GDM1 (cell line): Measurements from ENCODE around the gene FOCAD.

Experiments
- DNase-seq: peaks from one replicate; lab custom pipeline; 2025; lab: John Stamatoyannopoulos, UW

FOCAD gene

DNA sequence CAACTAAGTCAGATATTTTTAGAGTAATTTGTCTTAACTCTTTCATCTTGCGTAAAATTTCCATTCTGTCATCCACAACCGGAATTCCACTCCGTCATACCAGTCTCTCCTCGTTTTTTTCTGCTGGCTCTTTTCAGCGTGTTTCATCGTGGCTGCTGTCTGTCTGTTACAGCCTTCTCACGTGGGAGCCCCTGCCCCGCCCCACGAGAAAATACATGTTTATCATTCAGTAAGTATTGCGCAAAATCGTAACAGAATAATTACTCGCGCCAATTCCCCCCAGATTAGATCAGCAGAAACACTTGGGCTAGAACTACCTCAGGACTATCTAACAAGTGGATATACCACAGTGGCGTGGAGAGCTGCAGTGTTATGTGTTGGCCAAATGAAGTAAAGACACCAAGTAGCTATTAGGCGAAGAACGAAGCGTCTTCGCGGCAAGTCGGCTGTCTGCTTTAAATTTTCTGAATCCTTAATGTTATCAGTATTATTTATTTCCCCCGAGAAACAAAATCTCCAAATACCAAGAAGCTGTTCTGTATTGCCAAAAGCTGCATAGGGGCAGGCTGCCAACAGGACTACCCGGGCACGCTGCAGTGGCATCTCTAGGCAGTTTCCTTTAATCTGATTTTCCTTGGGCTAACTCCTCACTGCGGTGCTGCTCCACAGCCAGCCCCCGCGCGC is 566 bp upstream of the FOCAD start:
- no peak for DNase-seq

DNA sequence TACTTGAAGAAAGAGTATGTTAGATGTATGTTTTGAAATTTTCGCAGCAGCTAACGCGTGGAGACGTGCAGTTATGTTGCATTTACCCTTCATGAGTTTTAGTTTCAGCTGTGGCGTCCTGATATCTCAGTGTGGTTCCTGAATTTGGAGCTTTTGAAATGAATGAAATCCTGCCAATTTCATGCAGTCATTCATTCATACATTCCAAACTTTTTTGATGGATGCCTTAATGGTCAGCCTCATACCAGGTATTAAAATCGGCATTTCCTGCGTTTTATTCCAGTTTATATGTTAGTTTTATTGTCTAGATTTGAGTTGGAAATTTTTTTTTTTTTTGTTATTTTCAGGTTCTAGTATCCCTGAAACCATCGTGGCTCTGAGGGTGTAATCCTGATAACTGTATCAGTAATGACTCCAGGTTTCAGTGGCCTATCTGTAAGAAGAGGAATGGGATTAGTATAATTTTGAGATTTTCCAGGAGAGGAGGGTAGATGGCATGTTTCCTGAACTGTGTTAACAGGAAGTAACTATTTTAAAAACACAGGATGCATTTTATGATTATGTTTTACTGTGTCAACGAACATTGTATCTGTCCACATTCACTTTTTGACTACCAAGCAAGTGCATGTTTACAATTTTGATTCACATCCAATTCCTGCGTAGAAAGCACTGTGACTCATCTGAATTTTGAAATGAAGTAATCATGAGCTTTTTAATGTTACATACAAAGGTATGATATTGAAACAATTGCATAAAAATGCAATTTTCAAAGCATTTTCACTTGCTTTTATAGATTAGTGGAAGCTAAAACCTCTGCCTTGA is 1.0 kb downstream of the FOCAD start:
- DNase-seq = no peak

DNA sequence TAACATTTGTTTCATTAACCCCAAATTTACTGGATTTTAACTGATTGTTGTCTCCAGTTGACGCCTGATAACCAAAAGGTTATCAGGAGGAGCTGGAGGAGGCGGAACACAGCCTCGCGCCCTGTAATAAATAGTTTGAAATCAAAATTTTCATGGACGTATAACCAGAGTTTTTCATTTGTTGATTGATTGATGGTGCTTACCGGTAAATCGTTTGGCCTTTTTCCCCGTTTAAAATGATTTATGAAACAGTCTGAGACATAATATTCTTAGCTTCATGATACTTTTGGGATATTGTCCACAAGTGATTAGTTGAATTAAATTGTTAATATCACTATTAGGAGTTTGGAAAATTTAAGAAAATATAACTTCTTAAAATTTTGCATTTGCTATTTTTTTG is 1.7 kb downstream of the FOCAD start:
- no peak for DNase-seq

DNA sequence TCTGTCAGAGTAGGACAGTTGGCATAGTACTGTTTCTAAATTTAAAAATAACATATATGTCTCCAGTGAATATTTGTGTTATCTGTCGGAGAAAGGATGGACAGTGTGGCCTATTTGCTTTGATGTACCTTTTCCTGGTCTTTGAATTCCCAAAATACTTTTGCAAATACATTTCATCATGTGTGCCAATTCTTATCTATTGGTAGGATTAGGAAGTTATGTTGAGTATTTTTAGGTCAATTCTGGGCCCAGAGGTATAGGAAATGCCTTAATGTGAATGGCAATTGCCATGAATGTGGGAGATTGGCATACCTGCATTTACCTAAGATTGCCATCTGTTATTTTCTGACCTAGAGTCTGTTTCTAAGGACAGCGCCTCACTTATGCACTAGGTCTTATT is 5.8 kb downstream of the FOCAD start:
- no peak for DNase-seq

DNA sequence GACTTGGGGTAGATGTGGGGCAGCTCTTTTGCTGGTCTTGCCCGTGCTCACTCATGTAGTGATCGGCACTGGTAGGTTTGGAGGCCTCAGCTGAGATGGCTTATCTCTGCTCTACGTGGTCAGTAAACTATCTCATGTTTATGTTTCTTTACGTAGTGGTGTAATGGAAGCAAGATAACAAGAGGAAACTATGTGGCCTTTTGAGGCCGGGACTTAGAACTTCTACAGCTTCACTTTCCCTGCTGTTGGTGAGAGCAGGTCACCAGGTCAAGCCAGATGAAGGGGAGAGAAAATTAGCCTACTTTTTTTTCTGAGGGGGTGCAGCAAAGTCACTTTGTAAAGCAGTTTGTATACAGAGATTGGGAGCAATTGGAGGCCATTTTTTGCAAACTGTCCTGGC is 8.5 kb downstream of the FOCAD start:
- no peak for DNase-seq

DNA sequence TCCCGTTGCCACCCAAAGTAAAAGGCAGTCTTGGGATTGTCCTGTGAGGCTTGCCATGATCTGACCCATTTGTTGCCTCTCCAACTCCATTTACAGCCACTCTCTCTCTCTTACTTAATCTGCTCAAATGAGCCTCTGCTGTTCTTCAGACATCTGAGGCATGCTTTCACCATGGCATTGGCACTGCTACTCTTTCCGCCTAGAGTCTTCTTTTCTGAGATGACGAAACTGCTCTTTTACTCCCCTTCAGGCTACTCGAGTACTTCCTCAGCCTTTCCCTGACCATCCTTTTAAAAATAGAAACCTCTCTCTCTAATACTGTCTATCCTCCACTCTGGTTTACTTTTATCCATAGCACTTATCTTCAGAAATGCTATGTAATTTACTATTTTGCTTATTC is 9.0 kb downstream of the FOCAD start:
- DNase-seq = no peak

DNA sequence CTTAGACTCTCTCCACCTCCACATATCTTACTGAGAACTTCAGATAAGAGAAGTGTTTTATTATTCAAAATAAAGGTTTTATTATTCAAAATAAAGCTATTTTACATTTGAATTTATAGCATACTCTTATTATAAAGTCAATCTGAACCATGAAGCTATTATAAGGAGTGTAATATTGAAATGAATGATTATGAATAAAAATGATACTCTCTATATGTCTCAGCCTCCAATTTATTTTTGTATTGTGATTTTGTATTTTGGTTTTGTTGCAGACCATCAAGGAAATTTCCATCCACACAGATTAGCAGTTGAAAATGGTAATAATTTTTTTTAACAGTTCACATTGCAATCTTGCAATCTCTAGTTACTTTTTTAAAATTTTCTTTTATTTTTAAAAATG is 10.2 kb downstream of the FOCAD start:
- DNase-seq = no peak

DNA sequence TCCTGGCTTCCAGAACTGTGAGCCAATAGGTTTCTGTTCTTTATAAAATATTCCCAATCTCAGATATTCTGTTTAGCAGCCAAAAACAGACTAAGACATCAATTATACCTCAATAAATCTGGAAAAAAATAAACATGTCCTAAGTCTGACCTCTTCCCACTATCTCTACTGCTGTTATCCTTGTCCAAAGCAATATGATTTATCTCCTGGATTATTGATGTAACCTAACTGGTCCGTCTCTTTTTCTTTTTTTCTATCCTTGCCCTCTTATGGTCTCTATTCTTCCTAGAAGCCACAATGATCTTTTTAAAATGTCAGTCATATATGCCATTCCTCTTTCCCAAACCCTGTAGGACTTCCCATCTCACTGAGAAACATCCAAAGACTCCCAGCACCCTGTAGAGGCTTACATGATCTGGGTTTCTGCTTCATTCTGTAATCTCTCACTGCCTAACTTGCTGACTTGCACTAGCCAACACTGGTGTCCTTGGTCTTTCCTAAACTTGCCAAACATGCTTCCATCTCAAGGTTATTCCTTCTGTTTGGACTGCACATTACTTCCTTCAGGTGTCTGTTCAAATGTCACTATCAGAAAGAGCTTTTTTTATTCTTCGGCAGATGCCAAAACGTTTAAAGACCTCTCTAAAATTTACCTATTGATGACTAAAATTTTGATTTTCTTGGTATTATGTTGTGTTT is 13.1 kb downstream of the FOCAD start:
- DNase-seq = no peak

DNA sequence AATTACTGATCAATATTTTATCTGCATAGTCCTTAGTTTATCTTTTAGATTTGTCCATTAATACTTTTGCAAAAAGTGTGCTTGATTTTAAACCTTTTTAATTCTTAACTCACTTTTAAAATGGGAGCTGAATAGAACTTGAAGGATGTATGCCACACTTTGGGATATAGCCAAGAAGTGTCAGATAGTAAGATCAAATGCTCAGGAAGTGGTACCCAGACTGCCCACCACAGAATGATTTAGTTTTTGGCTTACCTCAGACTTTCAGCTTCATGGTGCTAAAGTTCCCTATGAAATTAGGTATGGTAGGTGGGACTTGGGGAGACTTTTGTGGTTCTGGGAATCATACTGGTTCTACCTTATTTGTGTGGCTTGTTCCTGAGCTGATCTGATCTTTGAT is 14.7 kb downstream of the FOCAD start:
- peak; percentile 31 for DNase-seq

DNA sequence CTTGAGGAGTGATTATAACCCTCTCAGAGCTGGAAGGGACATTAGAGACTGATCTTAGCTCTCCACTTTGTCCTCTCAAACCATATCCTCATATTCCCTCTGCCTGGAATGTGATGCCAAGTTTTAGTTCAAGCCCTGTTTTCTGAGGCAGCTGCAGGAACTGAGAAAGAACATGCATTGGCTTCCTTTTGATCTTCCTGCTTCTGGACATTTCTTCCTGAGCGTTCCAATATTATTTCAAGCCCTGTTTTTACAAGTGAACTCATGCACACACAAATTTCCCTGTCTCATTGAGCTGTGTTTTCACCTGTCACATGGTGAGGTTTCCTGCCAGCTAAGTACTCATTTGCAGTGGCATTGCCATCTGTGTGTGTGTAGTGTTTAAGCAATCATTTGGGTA is 17.0 kb downstream of the FOCAD start:
- DNase-seq = no peak

DNA sequence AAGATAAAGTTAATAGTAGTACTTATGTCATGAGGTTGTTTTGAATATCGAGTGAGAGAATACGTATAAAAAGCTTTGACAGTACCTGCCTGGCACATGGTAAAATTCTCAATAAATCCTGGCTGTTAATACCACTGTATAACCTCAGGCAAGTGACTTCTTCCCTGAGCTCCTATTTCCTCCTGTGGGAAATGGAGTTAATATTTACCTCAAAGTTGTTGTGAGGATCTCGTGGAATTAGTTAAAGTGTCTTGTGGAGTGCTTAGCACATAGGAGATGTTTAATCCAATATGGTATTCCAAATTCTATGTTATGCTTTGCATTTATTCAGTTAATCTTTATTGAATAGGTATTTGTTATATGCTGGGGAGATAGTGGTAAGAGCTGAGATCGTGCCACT is 18.5 kb downstream of the FOCAD start:
- no peak for DNase-seq

DNA sequence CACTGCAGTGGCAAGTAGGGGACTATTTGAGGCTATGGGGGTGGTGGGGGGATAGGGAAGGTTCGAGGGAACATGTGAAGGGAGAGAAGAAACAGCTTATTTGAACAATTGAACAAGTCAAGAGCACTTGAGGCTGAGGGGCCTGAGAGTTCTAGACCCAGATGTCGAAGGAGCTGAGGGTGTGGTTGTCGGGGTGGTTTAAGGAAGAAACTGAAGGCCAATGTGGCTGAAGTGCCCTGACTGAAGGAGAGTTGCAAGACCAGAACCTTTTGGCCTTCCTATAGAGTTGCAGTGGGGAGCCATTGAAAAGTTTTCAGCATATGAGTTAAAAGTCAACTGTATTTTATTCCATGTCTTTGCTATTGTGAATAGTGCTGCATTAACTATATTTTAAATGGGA is 19.1 kb downstream of the FOCAD start:
- DNase-seq = no peak

DNA sequence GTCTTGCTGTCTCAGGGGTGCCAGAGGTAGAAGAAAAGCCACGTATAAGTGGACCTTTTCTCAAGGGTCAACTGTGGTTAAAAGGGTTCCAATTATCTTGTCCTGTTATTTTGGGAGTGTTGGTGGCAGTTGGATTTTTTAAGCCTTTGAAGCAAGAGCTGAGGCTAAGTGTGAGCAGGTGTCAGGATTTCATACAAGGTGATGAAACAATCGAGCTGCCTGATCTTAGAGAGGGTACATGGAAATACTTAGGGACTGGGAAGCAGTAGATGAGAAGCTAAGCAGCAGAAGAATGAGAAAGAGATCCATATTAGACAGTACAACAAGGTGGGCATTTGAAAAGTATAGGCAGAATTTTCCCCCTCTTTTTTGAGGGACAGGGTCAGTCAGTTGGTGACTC is 23.6 kb downstream of the FOCAD start:
- no peak for DNase-seq

DNA sequence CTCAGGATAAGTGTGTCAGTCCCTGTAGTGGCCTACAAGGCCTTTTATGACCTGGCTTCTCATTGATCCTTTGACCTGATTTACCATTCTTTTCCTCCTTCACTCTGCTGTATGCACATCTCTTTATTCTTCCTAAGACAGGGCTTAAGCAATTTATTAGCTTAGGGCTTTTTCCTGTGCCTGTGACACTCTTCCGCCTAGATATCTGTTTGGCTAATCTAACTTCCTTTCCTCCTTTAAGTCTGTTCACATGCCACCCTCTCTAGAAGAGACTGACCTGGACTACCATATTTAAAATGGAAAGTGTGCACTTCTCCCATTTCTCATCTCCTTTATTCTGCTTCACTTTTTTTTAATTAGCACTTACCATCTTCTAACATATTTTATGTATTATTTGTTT is 29.1 kb downstream of the FOCAD start:
- no peak for DNase-seq

DNA sequence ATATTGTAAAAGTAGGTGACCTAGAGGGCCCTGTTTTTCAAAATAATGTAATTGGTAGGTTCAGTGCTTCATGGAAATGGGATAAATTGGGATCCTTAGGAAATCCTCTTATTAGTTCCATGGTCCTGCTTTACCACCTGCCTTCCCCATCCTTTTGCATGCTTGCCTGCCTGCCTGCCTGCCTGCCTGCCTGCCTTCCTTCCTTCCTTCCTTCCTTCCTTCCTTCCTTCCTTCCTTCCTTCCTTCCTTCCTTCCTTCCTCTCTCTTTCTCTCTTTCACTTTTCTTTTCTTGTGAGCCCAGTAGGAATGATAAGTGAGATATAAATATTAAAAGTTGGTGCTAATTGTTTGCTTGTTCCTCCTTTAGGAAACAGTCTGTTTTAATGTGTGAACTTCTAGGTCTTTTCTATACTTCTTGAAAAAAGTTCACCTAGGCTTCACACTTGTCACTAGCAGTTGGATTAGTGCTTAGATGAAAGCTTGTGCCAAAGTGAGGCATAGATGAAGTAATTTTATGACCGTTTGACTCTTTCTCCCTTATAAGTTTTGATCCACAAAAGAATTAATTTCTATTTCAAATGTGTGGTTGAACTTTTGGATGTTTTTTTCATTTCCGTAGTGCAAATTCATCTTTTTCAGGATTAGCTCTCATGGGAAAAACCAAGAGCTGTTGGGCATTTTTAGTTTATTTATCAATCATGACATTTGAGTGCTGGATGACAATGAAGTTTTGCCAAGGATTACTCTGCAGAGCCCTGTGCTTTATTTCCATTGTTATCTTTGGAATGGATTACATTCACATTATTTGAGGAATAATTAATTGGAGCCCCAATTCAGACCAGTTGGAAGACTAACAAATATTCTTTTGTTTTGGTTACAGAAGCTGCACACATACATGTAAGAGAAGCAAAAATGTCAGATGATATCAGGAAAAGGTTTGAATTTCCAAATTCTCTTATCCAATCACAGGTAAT is 30.7 kb downstream of the FOCAD start:
- no peak for DNase-seq

DNA sequence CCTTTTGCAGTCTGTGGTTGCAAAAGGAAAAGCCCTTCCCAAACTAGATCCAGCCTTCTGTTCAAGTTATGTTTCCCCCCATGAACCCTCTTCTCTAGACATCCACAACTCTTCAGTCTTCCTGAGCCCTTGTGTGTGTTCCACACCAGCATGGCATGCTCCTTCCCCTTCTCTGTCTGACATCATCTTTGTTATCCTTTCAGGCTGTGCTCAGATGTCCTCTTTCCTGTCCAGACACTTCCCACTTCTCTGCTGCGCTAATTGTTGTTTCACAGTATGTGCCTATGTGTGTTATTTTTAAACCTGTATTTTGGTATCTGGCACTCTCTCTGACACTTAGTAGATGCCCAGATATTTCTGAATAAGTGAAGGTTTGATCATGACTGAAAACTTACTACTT is 38.2 kb downstream of the FOCAD start:
- peak; percentile 25 for DNase-seq

DNA sequence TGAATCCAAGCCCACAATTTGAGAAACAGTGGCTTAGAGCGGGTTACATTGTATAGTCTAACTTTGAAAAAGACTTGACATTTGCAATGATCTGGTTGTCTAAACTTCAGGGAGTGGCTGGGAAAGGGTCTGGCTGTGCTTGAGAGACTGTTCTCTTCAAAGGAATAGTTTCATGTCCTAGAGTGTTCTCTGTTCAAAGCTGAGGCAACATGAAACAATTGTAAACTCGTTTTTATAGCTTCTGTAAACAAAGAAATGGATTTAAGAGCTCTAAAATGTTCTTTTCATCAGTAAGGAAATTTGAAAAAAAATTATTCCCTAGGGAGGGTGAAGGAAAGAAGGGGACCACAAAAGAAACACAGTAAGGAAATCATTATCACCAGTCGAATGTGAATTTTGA is 41.6 kb downstream of the FOCAD start:
- no peak for DNase-seq

DNA sequence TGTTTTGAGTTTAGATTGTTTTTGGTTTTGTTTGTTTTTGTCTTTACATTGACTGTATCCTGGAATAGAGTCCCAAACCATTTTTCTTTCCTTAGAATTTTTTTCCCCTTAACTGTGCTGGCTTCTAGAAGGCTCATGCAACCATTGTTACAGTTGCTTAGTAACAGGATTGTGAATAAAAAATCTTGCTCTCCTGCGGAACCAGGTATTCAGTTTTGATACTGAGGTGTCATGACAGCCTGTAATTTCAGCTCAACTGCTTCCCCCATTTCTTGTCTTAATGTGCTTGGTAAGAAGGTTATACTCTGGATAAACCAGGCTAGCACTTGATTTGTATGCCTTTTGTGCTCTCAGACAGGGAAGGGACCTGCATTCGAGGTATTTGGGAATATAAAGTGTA is 42.1 kb downstream of the FOCAD start:
- DNase-seq = no peak

DNA sequence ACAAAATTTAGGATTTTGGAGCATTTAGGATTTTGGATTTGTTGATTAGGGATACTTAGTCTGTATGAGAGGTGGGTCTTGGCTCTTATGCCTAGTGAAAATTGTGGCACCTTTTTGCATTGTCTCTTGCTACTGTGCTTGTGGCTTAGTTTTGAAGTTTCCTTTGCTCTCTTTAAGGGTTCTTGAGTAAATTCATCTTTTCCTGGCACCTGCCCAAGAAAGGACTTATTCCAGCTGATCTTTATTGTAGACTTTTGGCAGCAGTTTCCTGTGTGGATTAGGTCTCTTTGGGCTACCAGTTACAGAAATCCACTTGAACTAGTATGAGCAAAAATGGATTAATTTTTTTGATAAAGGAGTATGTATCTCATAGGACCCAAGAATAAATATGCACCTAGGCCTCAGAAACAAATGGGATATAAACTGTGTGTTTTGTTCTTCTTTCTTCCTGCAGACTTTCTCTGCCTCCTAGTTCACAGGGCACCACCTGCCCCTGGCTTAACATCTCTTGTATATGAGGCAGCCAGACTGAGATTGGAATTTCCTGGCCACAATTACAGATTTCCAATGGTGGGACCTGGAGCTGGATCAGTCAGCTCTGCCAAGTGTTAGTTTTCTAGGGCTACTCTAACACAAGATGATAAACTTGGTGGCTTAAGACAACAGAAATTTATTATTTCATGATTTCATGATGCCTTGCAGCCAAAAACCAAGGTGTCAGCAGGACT is 44.6 kb downstream of the FOCAD start:
- DNase-seq = no peak

DNA sequence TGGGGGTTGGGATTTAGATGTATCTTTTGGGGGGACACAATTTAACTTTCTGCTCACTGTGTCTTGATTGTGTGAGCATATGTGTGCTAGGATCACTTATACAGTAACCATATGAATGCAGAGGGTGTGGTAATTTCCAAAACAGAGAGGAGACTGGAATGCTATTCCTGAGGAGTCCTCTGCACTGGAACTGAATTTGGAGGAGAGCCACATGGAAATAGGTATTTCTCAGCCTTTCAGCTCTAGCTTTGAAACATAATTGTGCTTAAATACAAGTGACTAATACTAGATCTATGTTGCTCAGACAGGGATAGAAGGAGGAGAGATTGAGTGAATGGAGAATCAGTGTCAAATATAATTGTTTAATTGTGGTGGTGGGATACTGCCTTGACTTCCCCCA is 45.5 kb downstream of the FOCAD start:
- no peak for DNase-seq

DNA sequence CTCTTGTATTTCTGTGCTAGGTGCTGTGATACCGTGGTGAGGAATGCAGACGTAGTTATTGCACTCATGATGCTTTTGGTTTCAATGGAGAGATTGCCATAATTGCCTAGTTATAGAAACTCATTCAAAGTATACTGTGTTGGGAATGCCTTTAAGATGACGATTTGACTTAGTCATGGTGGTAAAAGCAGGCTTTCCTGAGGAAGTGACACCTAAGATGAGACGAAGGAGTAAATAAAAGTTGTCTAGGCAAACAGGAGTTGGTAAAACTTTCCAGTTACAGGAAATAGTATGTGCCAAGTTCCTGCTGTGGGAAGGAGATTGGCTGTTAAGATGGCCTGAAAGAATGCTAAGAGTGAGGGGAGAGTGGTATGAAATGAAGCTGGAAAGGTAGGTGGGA is 48.1 kb downstream of the FOCAD start:
- DNase-seq = no peak
